8988T (cell line): ENCODE data around the gene BRPF1.

ENCODE experiments used
- DNase-seq: peaks from one replicate; pipeline ENCODE4 v3.0.0; 2011

The BRPF1 gene, protein sequence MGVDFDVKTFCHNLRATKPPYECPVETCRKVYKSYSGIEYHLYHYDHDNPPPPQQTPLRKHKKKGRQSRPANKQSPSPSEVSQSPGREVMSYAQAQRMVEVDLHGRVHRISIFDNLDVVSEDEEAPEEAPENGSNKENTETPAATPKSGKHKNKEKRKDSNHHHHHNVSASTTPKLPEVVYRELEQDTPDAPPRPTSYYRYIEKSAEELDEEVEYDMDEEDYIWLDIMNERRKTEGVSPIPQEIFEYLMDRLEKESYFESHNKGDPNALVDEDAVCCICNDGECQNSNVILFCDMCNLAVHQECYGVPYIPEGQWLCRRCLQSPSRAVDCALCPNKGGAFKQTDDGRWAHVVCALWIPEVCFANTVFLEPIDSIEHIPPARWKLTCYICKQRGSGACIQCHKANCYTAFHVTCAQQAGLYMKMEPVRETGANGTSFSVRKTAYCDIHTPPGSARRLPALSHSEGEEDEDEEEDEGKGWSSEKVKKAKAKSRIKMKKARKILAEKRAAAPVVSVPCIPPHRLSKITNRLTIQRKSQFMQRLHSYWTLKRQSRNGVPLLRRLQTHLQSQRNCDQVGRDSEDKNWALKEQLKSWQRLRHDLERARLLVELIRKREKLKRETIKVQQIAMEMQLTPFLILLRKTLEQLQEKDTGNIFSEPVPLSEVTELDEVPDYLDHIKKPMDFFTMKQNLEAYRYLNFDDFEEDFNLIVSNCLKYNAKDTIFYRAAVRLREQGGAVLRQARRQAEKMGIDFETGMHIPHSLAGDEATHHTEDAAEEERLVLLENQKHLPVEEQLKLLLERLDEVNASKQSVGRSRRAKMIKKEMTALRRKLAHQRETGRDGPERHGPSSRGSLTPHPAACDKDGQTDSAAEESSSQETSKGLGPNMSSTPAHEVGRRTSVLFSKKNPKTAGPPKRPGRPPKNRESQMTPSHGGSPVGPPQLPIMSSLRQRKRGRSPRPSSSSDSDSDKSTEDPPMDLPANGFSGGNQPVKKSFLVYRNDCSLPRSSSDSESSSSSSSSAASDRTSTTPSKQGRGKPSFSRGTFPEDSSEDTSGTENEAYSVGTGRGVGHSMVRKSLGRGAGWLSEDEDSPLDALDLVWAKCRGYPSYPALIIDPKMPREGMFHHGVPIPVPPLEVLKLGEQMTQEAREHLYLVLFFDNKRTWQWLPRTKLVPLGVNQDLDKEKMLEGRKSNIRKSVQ (N-terminal part only)

DNA sequence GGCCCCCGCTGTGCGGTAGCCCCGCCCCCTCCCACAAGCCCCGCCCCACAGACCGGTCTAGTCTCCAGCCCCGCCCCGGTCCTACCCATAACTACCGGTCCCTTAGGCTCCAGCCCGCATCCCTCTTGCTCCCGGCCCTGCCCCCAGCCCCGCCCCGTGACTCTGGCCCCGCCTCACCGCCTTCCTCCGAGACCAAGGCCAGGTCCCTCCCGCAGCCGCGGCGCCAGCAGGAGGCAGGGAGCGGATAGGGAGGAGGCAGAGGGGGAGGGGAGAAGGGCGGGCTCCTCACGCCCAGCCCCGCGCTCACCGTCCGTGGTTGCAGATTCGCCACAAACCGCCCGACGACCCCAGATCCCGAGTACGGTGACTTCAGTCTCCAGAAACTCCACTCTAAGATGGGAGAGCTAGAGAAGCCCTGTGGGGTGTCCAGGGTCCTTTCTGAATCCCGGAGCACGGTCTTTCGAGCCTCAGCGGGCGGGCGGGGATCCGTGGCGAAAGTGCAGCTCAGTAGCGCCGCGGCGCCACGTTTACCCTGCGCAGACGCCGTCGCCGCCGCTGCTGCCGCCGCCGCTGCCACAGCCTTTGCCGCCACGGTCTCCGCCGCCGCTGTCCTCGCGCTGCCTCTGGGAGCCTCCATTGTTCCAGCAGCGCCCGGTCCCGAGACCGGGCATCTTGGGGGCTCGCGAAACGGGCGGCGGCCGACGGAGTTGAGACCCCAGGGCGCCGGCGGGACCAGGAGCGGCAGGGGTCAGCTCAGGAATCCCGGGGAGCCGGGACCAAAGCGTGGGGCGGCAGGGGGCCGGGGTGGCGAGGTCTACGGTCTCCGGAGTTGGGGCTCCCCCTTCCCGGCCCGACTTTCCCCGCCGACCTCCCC lies at the start of gene BRPF1:
Gene BRPF1, plus strand, starts transcription at position 530 of the 874 bp plus-strand sequence. CDS start 2,406 bp downstream, outside the sequence.
- DNase-seq: peak; percentile 98

DNA sequence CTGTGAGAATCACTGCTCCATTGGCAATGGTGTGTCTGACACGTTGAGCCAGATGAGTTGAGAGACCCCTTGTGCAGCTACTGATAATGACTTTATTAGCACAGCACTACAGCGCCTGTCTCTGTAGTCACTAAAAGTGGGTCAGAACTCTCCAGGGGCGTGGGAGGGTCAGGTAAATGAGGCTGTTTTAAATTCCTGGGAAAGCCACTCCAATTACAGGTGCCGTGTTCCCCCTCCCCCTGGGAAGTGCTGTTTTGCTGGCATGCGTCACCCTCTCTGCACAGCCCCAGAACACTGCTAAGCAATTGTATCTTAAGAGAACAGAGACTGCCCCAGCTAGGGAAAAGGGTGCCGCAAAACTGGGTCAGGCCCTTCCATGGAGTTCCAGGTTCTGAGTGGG lies 49.4 kb upstream of the BRPF1 start:
- no peak for DNase-seq

DNA sequence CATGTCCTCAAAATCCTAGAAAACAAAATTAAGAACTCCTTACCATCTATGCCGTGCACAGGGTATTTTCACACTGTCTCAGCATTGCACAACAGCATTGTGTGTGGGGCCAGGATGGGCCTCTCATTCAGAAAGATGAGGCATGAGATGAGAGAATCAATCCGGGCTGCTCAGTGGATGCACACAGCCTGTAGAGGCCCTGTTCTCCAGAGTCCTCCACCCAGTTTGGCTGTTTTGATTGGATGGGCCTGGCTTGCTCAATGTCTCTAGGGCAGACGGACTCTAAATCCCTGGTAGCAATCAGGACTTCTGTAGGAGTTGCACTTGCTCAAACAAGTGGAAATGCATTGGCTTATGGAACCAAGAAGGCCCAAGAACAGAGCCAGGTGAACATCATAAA lies 48.1 kb upstream of the BRPF1 start:
- no peak for DNase-seq

DNA sequence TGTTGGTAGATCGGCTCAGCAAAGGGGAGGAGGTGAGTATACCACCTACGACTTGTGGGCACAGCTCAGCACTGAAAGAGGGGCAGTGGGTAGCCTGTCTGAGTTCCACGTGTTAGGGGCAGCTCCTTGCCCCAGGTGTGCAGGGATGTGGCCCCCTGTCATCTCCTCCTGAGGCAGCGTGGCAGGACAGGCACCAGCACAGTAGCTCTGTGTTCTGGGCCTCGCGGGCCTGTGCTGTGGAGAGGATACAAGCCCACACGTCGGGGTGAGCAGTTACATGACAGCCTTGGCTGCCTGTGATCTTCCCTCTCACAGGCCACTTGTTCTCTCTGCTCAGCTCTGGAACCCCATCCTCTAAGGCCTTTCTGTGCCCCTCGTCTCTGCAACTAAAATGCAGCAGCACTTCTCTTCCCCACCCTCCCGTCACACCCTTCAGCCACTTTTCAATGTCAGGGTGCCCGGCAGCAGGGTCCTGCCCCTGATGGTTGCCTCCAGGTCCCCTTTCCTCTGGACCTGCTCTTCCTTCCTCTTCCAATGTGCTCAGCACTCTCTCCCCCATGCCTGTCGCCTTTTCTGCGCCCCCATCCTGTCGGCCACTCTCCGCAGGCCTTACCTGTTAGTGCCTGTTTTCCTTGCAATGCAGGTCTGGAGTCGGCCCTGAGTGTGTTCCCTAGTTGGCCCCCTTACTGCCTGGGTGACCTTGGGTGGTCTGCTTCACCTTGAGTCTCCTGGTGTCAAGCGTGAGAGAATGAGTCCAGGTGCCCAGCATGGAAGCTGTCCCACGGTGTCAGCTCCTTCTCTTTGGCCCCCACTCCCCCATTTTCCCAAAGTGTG lies 46.1 kb upstream of the BRPF1 start:
- no peak for DNase-seq

DNA sequence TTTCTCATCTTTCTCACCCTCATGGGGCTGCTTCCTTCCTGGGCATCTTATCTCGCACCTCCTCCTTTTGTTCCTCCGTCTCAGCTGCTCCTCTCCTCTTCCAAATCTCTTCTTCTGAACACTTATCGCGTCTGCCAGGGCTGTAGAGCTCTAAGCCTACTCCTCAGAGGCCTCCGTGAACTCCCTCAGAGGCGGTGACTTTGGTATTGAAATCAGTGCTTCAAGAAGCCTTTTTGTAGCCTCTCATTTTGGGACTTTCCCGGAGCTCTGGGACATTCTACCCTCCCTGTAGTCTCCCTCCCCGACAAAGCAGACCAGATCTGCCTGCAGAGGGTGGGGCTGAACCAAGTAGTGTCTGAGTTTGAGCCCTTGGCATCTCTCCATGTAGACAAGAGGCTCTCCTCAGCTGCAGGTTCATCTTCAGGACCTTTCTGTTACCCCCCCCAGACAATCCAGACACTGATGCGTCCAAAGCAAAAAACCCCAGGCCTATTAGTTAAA lies 45.4 kb upstream of the BRPF1 start:
- DNase-seq: no peak

DNA sequence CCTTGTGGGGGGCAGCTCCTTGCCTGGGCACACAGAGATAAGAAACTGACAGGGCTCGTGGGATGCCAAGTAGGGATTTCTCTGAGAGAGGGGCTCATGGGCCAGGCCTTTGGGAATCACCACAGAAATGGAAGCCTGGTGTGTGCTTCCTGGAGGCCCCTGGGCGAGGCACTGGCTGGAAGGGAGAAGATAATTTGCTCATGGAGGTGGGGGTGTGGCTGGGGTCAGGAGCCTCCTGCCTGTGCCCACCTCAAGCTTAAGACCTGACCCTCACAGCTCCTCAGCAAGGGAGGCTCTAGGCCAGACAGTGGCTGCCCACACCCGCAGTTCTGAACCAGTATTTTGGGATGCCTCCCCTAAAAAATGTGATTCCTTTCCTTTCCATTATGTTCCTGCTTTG lies 44.8 kb upstream of the BRPF1 start:
- DNase-seq: no peak

DNA sequence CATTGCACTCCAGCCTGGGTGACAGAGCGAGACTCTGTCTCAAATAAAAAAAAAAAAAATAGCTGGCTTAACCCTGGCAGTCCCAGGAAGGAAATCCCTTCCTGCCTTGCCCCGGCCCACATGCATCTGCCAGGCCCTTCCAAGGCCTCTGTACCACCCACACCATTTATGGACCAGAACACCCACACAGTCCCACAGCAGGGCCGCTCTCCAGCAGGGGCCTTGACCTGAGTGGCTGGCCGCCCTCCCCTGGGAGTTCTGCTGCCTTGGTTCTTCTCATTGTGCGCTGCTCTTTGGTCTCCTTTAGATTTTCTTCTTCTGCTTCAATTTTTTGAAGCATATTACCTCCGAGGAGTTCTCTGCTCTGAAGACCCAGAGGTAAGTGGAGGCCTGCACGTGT lies 44.0 kb upstream of the BRPF1 start:
- no peak for DNase-seq

DNA sequence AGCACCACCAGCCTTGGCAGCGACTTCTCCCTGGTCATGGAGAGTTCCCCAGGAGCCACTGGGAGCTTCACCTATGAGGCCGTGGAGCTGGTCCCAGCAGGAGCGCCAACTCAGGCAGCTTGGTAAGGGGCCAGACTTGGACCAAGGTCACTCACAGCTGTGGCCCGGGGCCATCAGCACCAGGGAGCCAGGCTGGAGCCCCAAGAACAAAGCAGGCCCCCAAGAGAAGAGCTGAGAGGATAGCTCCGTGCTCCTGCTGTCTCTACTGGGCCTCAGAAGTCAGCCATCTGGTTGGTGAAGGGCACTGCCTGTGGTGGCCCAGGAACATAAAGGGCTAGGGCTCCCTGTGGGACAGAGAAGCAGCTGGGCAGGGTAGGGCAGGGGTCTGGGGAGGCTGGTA lies 42.6 kb upstream of the BRPF1 start:
- no peak for DNase-seq

DNA sequence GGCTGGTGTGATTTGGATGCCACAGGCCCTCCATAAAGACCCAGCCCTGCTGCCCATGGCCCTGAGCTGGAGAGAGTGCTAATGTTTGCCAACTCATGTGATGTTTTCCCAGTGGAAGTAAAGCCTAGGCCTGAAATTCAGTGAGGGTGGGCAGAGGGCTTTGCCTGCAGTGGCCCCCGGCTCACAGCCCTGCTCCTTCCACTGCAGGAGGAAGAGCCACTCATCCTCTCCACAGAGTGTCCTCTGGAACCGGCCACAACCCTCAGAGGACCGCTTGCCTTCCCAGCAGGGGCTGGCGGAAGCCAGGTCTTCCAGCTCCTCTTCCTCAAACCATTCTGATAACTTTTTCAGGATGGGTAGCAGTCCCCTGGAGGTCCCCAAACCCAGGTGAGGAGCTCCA lies 41.8 kb upstream of the BRPF1 start:
- no peak for DNase-seq

DNA sequence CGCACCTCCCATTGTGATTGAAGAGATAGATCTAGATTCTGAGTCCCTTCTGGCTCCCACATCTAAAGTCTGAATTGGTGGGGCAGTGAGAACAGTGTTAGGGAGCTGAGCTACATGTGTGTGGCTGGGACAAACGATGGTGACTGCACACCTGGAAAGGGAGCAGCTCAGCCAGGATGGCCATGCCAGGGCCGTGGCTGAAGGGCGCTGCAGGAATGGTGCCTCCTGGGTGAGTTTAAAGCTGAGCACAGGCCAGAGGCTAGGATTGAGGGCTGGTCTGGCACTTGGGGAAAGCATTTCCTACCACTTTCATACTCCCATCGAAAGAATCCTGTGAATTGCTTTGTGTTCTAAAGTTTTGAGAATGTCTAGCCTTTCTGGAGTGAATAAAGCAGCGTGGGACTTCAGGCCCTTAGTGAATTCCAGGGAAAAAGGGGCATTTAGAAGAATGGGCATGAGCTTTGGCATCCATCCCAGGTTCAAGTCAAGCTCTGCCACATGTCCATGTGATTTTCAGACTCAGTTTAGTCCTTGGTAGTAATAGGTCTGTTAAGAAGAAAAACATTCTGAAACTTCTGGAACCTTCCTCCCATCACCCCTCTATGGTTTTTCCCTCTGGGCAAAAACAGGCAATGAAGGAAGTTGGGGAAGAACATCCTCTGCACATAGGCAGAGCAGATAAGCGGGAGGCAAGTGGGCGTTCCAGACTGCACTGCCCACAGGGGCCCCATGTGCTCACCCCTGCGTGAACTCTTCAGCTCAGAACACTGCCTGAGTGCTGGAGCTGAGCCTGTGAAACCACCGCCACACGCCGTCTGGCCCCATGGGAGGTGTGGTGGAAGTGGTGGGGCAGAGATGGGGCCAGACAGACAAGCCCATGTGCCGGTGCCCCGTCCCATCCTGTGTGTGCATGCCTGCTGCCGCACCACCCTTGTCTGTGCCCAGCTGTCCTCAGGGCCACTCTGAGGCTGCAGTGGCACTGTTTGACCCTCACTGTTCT lies 40.8 kb upstream of the BRPF1 start:
- no peak for DNase-seq

DNA sequence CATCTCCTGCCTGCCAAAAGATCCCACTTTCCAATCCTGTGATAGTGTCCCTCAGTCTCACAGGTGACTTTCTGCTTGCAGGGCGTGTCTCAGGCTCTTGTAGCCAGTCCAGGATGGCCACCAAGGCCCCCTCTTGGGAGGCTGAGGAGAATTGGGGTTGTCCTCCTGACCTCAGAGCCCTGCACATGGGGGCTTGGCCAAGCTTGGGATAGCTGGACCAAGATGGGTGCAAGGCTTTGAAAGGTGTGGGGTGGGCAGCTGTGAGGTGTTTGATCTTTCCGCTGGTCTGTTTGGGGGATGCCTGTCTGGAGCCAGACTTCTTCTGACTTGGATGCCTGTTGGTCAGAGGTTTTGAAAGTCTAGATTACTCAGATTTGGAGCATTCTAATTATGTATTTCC lies 39.9 kb upstream of the BRPF1 start:
- DNase-seq: no peak

DNA sequence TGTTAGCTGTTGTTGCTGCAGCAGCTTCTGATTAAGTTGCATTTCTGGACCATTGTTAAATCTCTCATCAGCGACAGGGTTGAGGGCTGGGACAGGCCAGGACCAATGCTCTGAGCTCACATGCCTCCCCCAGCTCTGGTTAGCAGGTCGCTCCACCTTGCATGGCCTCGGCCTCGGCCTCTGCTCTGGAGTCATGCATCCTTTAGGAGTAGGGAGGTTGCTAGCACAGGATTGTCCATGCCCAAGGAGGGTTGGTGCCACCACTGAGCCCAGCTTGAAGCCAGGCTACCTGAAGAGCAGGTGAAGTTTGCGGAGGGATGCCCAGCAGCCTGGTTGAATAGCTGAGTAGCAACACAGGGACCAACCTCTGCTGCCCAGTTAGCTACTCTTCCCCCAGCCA lies 39.1 kb upstream of the BRPF1 start:
- no peak for DNase-seq

DNA sequence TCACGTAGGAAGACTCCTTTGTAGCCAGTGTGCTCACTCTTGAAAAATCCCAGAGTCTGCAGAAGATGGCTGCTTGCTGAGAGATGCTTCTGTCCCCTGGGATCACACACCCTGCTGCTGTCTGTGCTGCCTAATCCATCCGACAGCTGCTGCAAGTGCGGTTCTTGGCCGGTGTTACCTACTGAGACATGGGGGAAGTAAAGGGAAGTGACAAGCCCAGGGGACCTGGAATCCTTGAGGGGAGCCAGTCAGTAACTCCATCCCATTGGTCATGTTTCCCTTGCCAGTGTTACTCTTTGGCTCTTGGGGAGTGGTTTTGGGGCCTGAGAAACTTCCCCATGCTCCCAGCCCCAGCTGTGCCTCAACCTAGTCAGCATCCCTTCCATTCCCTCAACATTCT lies 36.2 kb upstream of the BRPF1 start:
- DNase-seq: no peak

DNA sequence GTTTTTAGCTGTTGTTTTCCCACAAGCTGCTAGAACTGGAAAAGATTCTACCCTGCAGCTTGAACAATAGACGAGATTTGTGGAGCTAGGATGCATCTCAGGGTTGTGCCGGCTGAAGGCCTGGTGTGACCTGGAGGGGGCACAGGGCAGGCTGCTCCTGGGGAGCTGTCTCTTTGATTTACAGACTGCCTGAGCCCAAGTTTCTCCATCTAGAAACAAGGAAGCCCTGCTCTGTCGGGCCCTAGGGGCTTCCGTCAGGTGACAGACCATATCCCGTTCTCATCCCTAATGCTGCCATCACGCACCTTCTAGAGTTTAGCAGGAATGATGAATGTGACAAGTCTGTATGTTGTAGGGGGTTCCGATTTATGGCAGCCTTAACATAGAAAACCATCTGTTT lies 35.8 kb upstream of the BRPF1 start:
- DNase-seq: no peak

DNA sequence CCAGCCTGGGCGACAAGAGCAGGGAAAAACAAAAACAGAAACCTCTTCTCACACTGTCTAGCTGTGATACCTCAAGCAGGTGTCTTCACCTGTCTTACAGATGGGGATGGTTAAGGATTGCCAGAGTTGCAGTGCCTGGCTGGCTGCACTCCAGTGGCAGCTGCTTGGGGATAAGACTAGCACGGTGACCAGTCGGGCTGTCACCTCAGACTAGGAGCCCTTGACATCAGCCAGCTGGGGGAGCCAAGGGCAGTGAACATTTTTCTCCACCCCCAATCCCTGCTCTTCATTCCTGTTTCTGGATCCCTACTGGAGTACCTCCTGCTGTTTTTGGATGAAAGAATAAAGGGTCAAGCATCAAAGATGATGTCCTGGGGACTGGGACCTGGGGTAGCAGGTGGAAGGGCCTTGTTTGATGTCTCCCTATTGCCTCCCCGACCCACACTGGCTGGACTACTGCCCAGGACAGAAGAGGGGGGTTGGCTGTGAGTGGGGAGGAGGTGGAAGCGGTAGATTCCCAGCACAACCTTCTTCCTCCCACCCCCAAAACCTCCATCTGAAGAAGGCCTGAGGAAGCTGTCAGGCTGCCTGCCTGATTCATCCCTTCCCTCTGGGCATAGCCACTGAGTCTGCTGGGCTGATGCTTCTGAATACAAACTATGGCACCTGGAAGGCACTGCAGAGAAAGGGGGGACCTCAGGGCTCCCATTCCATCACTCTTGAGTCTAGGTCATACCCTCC lies 34.9 kb upstream of the BRPF1 start:
- DNase-seq: no peak

DNA sequence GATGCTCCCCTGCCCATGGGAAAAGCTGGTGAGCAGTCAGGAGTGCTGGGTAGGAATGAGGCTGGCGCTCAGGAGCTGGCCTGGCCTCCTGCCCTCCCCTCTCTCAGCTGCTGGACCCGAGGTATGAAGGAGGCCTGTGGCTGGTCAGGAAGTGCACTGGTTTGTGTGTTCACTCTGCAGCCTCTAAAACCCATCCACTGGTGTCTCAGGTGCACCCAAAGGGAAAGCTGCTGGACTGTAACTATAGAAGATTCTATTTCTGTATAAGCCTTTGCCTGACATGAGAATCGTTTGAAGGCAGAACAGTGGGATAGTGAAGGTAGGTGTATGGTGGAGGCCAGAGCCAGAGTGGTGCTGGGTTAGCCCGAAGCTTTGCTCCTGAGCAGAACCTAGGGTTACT lies 33.6 kb upstream of the BRPF1 start:
- DNase-seq: no peak

DNA sequence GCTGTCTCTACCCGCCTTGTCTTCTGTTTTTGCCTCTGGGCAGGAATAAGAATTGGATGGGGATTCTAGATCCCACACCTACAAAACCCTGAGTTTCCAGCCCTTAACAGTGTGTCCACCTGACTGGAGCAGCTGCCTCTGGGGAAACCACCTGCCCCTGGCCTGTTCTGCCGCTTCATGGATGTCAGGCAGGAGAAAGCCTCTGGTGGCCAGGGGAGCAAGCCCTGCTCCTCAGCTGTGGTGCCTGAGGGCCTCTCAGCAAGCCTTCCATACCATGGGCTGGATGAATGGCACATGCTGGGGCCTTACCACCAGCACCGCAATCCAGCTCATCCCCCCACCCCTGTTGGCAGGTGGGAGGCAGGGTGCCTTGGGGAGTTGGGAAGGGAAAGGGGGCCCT lies 33.2 kb upstream of the BRPF1 start:
- no peak for DNase-seq

DNA sequence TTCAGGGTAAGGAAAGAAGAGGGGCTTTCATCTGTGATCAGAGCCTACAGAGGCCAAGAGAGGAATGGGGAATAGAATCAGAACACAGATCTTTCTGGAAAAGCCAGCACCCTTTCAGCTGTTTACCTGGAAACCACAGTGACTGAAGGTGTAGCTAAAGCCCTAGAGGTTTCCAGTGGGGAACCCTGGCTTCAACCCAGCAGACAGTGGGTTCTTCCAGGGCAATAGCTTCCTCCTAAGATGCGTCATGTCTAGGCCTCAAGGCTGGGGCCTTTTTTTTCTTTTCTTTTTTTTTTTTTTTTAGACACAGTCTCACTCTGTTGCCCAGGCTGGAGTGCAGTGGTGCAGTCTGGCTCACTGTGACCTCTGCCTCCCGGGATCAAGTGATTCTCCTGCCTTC lies 31.0 kb upstream of the BRPF1 start:
- DNase-seq: no peak

DNA sequence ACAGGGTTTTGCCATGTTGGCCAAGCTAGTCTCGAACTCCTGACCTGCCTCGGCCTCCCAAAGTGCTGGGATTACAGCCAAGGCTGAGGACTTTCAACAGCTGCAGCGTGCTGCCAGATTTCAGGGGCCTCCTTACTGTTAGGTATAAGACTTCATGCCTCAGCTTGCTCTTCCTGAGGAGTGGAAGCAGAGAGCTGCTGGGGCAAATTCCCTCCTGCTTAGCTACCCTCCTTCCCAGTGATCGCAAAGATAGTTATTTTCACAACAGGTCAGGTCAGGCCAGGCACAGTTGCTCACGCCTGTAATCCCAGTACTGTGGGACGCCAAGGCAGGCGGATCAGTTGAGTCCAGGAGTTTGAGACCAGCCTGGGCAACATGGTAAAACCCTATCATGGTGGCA lies 30.5 kb upstream of the BRPF1 start:
- DNase-seq: no peak
